OCI-LY7 (cell line): ENCODE results near the gene TREML2. TPM values are rescaled to one million over a fixed set of nuclear protein-coding genes. Genes with fewer than 3 reads are reported as not detected.

Source experiments
- Bru-seq: library from RNA; stranded (reverse); fragments of 400-500 nt; gene quantifications from one replicate; lab custom pipeline; 2021; lab: Mats Ljungman, UMichigan
- BruChase-seq, 2 experiments: library from RNA; stranded (reverse); fragments of 400-500 nt; gene quantifications; one replicate each; lab custom pipeline; 2021; lab: Mats Ljungman, UMichigan
- BruUV-seq: library from RNA; stranded (reverse); fragments of 400-500 nt; replicated peaks from 2 replicates; lab custom pipeline; 2021; lab: Mats Ljungman, UMichigan
- CTCF ChIA-PET: fragments of 300-600 bp; sonication (Branson Sonifier 250); formaldehyde crosslinking; loops from one replicate; lab custom pipeline; 2022; ENCODE audit warnings: antibody characterized with exemption; ENCODE audit not compliant: unreplicated experiment; lab: Charles Lee
- POLR2A ChIA-PET: fragments of 300-600 bp; sonication (Branson Sonifier 250); formaldehyde crosslinking; loops from one replicate; lab custom pipeline; 2022; ENCODE audit warnings: antibody characterized with exemption; lab: Charles Lee
- DNase-seq: peaks from one replicate; pipeline ENCODE4 v3.0.0-alpha.2; 2015; ENCODE audit warnings: low spot score
- H2AFZ ChIP-seq: fragments of 200-600 bp; sonication (generic), shearing (Covaris generic); 2 replicates; pipeline ENCODE4 v1.6.1; 2014; ENCODE audit warnings: mild to moderate bottlenecking, antibody characterized with exemption, low read length, moderate library complexity
- H3K27ac ChIP-seq: fragments of 200-600 bp; sonication (generic); 2 replicates; pipeline ENCODE4 v1.5.1; 2014; ENCODE audit warnings: mixed run types, low read depth, mild to moderate bottlenecking, moderate library complexity, low read length, inconsistent platforms; ENCODE audit not compliant: poor library complexity, severe bottlenecking
- H3K36me3 ChIP-seq: fragments of 200-600 bp; sonication (generic); 2 replicates; pipeline ENCODE4 v1.6.1; 2014; ENCODE audit warnings: mild to moderate bottlenecking, antibody characterized with exemption, low read length, moderate library complexity, mixed read lengths; ENCODE audit not compliant: insufficient read depth
- H3K4me1 ChIP-seq: fragments of 200-600 bp; sonication (generic); 2 replicates; pipeline ENCODE4 v1.5.1; 2014; ENCODE audit warnings: mild to moderate bottlenecking, low read length; ENCODE audit not compliant: insufficient read depth, poor library complexity, severe bottlenecking
- H3K4me2 ChIP-seq: fragments of 200-600 bp; sonication (generic); 2 replicates; pipeline ENCODE4 v1.6.1; 2014; ENCODE audit warnings: mild to moderate bottlenecking, low read length
- H3K4me3 ChIP-seq: fragments of 200-600 bp; sonication (generic); 2 replicates; pipeline ENCODE4 v1.5.1; 2014; ENCODE audit warnings: mild to moderate bottlenecking, low read depth, low read length; ENCODE audit not compliant: poor library complexity, severe bottlenecking
- H3K79me2 ChIP-seq: fragments of 200-600 bp; sonication (generic); 2 replicates; pipeline ENCODE4 v1.6.1; 2016; ENCODE audit warnings: low read depth, mild to moderate bottlenecking, low read length, moderate library complexity, mixed read lengths; ENCODE audit not compliant: insufficient read depth
- H3K9me2 ChIP-seq: fragments of 200-600 bp; sonication (generic); 2 replicates; pipeline ENCODE4 v1.6.1; 2016; ENCODE audit warnings: mild to moderate bottlenecking, low read length, mixed read lengths; ENCODE audit not compliant: insufficient read depth
- H3K9me3 ChIP-seq: fragments of 200-600 bp; sonication (generic); 2 replicates; pipeline ENCODE4 v1.6.1; 2014; ENCODE audit warnings: mild to moderate bottlenecking, mixed run types, low read length, mixed read lengths
- H4K20me1 ChIP-seq: fragments of 200-600 bp; sonication (generic); 2 replicates; pipeline ENCODE4 v1.6.1; 2014; ENCODE audit warnings: mild to moderate bottlenecking, antibody characterized with exemption, low read length, moderate library complexity, mixed read lengths; ENCODE audit not compliant: insufficient read depth
- CTCF ChIP-seq: fragments of 200-600 bp; sonication (generic); conservative IDR thresholded peaks from 2 replicates; pipeline ENCODE4 v1.5.1; 2014; ENCODE audit warnings: mild to moderate bottlenecking, antibody characterized with exemption, low read length, moderate library complexity, mixed read lengths
- EZH2phosphoT487 ChIP-seq: fragments of 200-600 bp; sonication (generic); IDR thresholded peaks from 2 replicates; pipeline ENCODE4 v1.6.1; 2018; ENCODE audit warnings: low read depth, borderline replicate concordance, mild to moderate bottlenecking, mixed run types, antibody characterized with exemption, low read length, moderate library complexity, mixed read lengths
- intact Hi-C: fragments of 100-400 bp; cut with micrococcal nuclease; formaldehyde crosslinking; loops from one replicate; pipeline ENCODE4 v1.10.0; 2022; ENCODE audit not compliant: unreplicated experiment
- long read RNA-seq: library from polyadenylated mRNA; stranded (forward); transcript quantifications from one replicate; pipeline ENCODE4 v2.0.0, GENCODE V29; 2022
- total RNA-seq, 2 experiments: library from RNA; depleted of rRNA in 1 of 2; stranded (reverse); fragments of >200 nt in 1 of 2; shearing (Covaris generic) in 1 of 2; gene quantifications; 2 replicates each; pipeline ENCODE4 v1.2.3, GENCODE V29; 2014 to 2022

The TREML2 gene
- total RNA-seq (2014; rRNA removed; shearing (Covaris generic)) (5.5 and 6.2 TPM in 2 replicates), total RNA-seq (2022) (15.1 and 17.4 TPM in 2 replicates), Bru-seq, nascent RNA (percentile 63 among the genes with signal in this experiment), BruChase-seq, experiment 1, labeled RNA remaining after a 6-hour chase (percentile 54 among the genes with signal in this experiment), BruChase-seq, experiment 2, labeled RNA remaining after a 2-hour chase (percentile 64 among the genes with signal in this experiment)
- long read RNA-seq, transcript TREML2-201 (5 exons, 3,302 nt): major isoform, 39 of 52 reads
- long read RNA-seq, partial matches to known transcripts: 9 of 52 reads
- long read RNA-seq, other reads (novel, unspliced or antisense): 4 of 52 reads

GRCh38 chr6:41200901-41201763, at the start of gene TREML2:
TREML2 (minus strand) TSS chr6:41201149; CDS start chr6:41201008, 141 bp downstream.
- Histone ChIP-seq H3K36me3 (peaks cover 18% of the 10 kb centered on the region), H3K9me3 (no peaks in the 10 kb centered on the region), H3K4me1 (peaks cover 49% of the 10 kb centered on the region), H3K9me2 (no peaks in the 10 kb centered on the region), H4K20me1 (no peaks in the 10 kb centered on the region), H2AFZ (peak within 1 kb of the TSS; percentile 49; the same call in 1 of the 2 replicates), H3K79me2 (peaks cover 7% of the 10 kb centered on the region; the same call in 1 of the 2 replicates), H3K4me2 (peak within 1 kb of the TSS; percentile 83), H3K27ac (peak within 1 kb of the TSS; percentile 95), H3K4me3 (peak within 1 kb of the TSS; percentile 65)
- TF ChIP-seq CTCF (no peak), EZH2phosphoT487 (no peak)
- no TSS peak for BruUV-seq
- POLR2A ChIA-PET: interaction anchor here (0.6 to 1.8 kb wide), 14 partner anchors 8 to 966 kb away, joined by 3 to 9 read pairs (median 3); partner anchors contain the start of genes NFYA and OARD1
- CTCF ChIA-PET: interaction anchor here (1.1 to 1.7 kb wide), 2 partner anchors 16 to 20 kb away, joined by 3 to 4 read pairs; no protein-coding TSS in a partner anchor
- intact Hi-C loops: loop anchor here (2.0 to 5.0 kb wide), 2 partner anchors 116 to 128 kb away; partner anchors contain the start of genes NFYA and OARD1
- DNase-seq: peak; percentile 87

GRCh38 chr6:41247882-41248705, 47.1 kb upstream of the TREML2 start:
- no TSS peak for BruUV-seq
- TF ChIP-seq EZH2phosphoT487: no peak
- no peak for TF ChIP-seq CTCF
- H3K9me3 ChIP-seq: no peaks in the 10 kb centered on the region
- no peaks in the 10 kb centered on the region for H3K4me1 ChIP-seq
- no peaks in the 10 kb centered on the region for H4K20me1 ChIP-seq
- ChIA-PET CTCF (no interaction called here), POLR2A (interaction anchor here (1.0 kb wide), 1 partner anchor 13 kb away, joined by 3 read pairs; no protein-coding TSS in a partner anchor)
- no peak for DNase-seq
- intact Hi-C loops: no loop called here
- H3K36me3 ChIP-seq: no peaks in the 10 kb centered on the region
- H3K4me3 ChIP-seq: no peak overlapping the region
- H3K9me2 ChIP-seq: no peaks in the 10 kb centered on the region; the same call in 1 of the 2 replicates
- H3K4me2 ChIP-seq: no peak overlapping the region
- H2AFZ ChIP-seq: no peak overlapping the region
- no peaks in the 10 kb centered on the region for H3K79me2 ChIP-seq
- H3K27ac ChIP-seq: no peak overlapping the region
